Measurements from ENCODE around the gene OXSR1.
"Not testable (repeated sequence)": the region's sequence is repeated elsewhere in the genome, so short reads cannot be mapped to it uniquely, and the experiment has no call there.

DNA sequence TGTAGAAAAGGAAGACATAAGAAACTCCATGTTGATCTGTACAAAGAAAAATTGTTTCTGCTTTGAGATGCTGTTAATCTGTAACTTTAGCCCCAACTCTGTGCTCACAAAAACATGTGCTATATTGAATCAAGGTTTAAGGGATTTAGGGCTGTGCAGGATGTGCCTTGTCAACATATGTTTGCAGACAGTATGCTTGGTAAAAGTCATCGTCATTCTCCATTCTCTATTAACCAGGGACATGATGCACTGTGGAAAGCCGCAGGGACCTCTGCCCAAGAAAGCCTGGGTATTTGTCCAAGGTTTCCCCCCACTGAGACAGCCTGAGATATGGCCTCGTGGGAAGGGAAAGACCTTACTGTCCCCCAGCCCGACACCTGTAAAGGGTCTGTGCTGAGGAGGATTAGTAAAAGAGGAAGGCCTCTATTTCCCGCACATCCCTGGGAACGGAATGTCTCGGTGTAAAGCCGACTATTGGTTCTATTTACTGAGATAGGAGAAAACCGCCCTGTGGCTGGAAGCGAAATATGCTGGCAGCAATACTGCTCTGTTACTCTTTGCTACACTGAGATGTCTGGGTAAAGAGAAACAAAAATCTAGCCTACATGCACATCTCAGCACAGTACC is 30.7 kb upstream of the OXSR1 start:
- TF ChIP-seq, protein P1, sequence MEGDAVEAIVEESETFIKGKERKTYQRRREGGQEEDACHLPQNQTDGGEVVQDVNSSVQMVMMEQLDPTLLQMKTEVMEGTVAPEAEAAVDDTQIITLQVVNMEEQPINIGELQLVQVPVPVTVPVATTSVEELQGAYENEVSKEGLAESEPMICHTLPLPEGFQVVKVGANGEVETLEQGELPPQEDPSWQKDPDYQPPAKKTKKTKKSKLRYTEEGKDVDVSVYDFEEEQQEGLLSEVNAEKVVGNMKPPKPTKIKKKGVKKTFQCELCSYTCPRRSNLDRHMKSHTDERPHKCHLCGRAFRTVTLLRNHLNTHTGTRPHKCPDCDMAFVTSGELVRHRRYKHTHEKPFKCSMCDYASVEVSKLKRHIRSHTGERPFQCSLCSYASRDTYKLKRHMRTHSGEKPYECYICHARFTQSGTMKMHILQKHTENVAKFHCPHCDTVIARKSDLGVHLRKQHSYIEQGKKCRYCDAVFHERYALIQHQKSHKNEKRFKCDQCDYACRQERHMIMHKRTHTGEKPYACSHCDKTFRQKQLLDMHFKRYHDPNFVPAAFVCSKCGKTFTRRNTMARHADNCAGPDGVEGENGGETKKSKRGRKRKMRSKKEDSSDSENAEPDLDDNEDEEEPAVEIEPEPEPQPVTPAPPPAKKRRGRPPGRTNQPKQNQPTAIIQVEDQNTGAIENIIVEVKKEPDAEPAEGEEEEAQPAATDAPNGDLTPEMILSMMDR (IDR thresholded peaks at IDR 0.05; ENCODE audit: low read depth, low read length), result not testable (repeated sequence)
- TF ChIP-seq EZH2phosphoT487 (IDR thresholded peaks at IDR 0.05; ENCODE audit: low read depth), result not testable (repeated sequence)
